Measurements from ENCODE around the gene OR6J1.

The OR6J1 gene

GRCh38 chr14:22613106-22613695 is 31.0 kb downstream of the OR6J1 start:
- H3K9me3 ChIP-seq (ENCODE audit: control insufficient read depth in 2 of 2, low read length in 2 of 2): no peaks in the 10 kb centered on the region
- H3K36me3 ChIP-seq (ENCODE audit: control insufficient read depth in 2 of 2, insufficient read depth in 2 of 2, low read length in 2 of 2): peaks cover 26 to 30% of the 10 kb centered on the region in 2 donors
- H3K9ac ChIP-seq (ENCODE audit: low read depth in 1 of 2, low read length in 2 of 2): no peak overlapping the region
- H3K4me1 ChIP-seq (ENCODE audit: control insufficient read depth in 2 of 2, insufficient read depth in 2 of 2, low read length in 2 of 2): no peaks in the 10 kb centered on the region
- no peak overlapping the region for H3K27ac ChIP-seq (ENCODE audit: low read depth in 2 of 2, low read length in 2 of 2)
- H3K4me3 ChIP-seq (ENCODE audit: low read length in 2 of 2): no peak overlapping the region
- no peaks in the 10 kb centered on the region for H3K27me3 ChIP-seq (ENCODE audit: control insufficient read depth in 2 of 2, insufficient read depth in 2 of 2, low read length in 2 of 2)

GRCh38 chr14:22610931-22611330 is 33.2 kb downstream of the OR6J1 start:
- Histone ChIP-seq H3K36me3 (ENCODE audit: control insufficient read depth in 2 of 2, insufficient read depth in 2 of 2, low read length in 2 of 2) (peaks cover 49 to 50% of the 10 kb centered on the region in 2 donors), H3K9me3 (ENCODE audit: control insufficient read depth in 2 of 2, low read length in 2 of 2) (no peaks in the 10 kb centered on the region), H3K4me1 (ENCODE audit: control insufficient read depth in 2 of 2, insufficient read depth in 2 of 2, low read length in 2 of 2) (no peaks in the 10 kb centered on the region), H3K27ac (ENCODE audit: low read depth in 2 of 2, low read length in 2 of 2) (no peak overlapping the region), H3K27me3 (ENCODE audit: control insufficient read depth in 2 of 2, insufficient read depth in 2 of 2, low read length in 2 of 2) (no peaks in the 10 kb centered on the region), H3K9ac (ENCODE audit: low read depth in 1 of 2, low read length in 2 of 2) (no peak overlapping the region), H3K4me3 (ENCODE audit: low read length in 2 of 2) (no peak overlapping the region)

- no peaks in the 10 kb centered on the region for H3K4me1 ChIP-seq (ENCODE audit: control insufficient read depth in 2 of 2, insufficient read depth in 2 of 2, low read length in 2 of 2)
- H3K9me3 ChIP-seq (ENCODE audit: control insufficient read depth in 2 of 2, low read length in 2 of 2): no peaks in the 10 kb centered on the region
- no peak overlapping the region for H3K4me3 ChIP-seq (ENCODE audit: low read length in 2 of 2)
- H3K36me3 ChIP-seq (ENCODE audit: control insufficient read depth in 2 of 2, insufficient read depth in 2 of 2, low read length in 2 of 2): peaks cover 77% of the 10 kb centered on the region in 2 donors
- no peak overlapping the region for H3K9ac ChIP-seq (ENCODE audit: low read depth in 1 of 2, low read length in 2 of 2)
- H3K27me3 ChIP-seq (ENCODE audit: control insufficient read depth in 2 of 2, insufficient read depth in 2 of 2, low read length in 2 of 2): no peaks in the 10 kb centered on the region
- no peak overlapping the region for H3K27ac ChIP-seq (ENCODE audit: low read depth in 2 of 2, low read length in 2 of 2)
Measured at GRCh38 chr14:22607291-22607690, 36.9 kb downstream of the OR6J1 start.

- H3K9ac ChIP-seq (ENCODE audit: low read depth in 1 of 2, low read length in 2 of 2): no peak overlapping the region
- H3K9me3 ChIP-seq (ENCODE audit: control insufficient read depth in 2 of 2, low read length in 2 of 2): no peaks in the 10 kb centered on the region
- no peak overlapping the region for H3K27ac ChIP-seq (ENCODE audit: low read depth in 2 of 2, low read length in 2 of 2)
- no peaks in the 10 kb centered on the region for H3K27me3 ChIP-seq (ENCODE audit: control insufficient read depth in 2 of 2, insufficient read depth in 2 of 2, low read length in 2 of 2)
- H3K4me3 ChIP-seq (ENCODE audit: low read length in 2 of 2): no peak overlapping the region
- H3K36me3 ChIP-seq (ENCODE audit: control insufficient read depth in 2 of 2, insufficient read depth in 2 of 2, low read length in 2 of 2): peaks cover 79 to 81% of the 10 kb centered on the region in 2 donors
- no peaks in the 10 kb centered on the region for H3K4me1 ChIP-seq (ENCODE audit: control insufficient read depth in 2 of 2, insufficient read depth in 2 of 2, low read length in 2 of 2)
Measured at GRCh38 chr14:22606380-22606779, 37.8 kb downstream of the OR6J1 start.

GRCh38 chr14:22602862-22603261 is 41.3 kb downstream of the OR6J1 start:
- no peak overlapping the region for H3K4me3 ChIP-seq (ENCODE audit: low read length in 2 of 2)
- H3K36me3 ChIP-seq (ENCODE audit: control insufficient read depth in 2 of 2, insufficient read depth in 2 of 2, low read length in 2 of 2): peaks cover 57% of the 10 kb centered on the region in 2 donors
- H3K27ac ChIP-seq (ENCODE audit: low read depth in 2 of 2, low read length in 2 of 2): no peak overlapping the region
- no peak overlapping the region for H3K9ac ChIP-seq (ENCODE audit: low read depth in 1 of 2, low read length in 2 of 2)
- peaks cover 7 to 12% of the 10 kb centered on the region in 2 donors for H3K4me1 ChIP-seq (ENCODE audit: control insufficient read depth in 2 of 2, insufficient read depth in 2 of 2, low read length in 2 of 2)
- no peaks in the 10 kb centered on the region for H3K9me3 ChIP-seq (ENCODE audit: control insufficient read depth in 2 of 2, low read length in 2 of 2)
- H3K27me3 ChIP-seq (ENCODE audit: control insufficient read depth in 2 of 2, insufficient read depth in 2 of 2, low read length in 2 of 2): no peaks in the 10 kb centered on the region

- Histone ChIP-seq H3K4me1 (ENCODE audit: control insufficient read depth in 2 of 2, insufficient read depth in 2 of 2, low read length in 2 of 2) (peaks cover 7 to 14% of the 10 kb centered on the region in 2 donors), H3K9me3 (ENCODE audit: control insufficient read depth in 2 of 2, low read length in 2 of 2) (no peaks in the 10 kb centered on the region), H3K9ac (ENCODE audit: low read depth in 1 of 2, low read length in 2 of 2) (no peak overlapping the region), H3K36me3 (ENCODE audit: control insufficient read depth in 2 of 2, insufficient read depth in 2 of 2, low read length in 2 of 2) (peaks cover 49% of the 10 kb centered on the region in 2 donors), H3K27me3 (ENCODE audit: control insufficient read depth in 2 of 2, insufficient read depth in 2 of 2, low read length in 2 of 2) (no peaks in the 10 kb centered on the region), H3K4me3 (ENCODE audit: low read length in 2 of 2) (no peak overlapping the region), H3K27ac (ENCODE audit: low read depth in 2 of 2, low read length in 2 of 2) (no peak overlapping the region)
Measured at GRCh38 chr14:22601996-22602395, 42.2 kb downstream of the OR6J1 start.

GRCh38 chr14:22601456-22601855 is 42.7 kb downstream of the OR6J1 start:
- no peaks in the 10 kb centered on the region for H3K9me3 ChIP-seq (ENCODE audit: control insufficient read depth in 2 of 2, low read length in 2 of 2)
- H3K27me3 ChIP-seq (ENCODE audit: control insufficient read depth in 2 of 2, insufficient read depth in 2 of 2, low read length in 2 of 2): no peaks in the 10 kb centered on the region
- no peak overlapping the region for H3K4me3 ChIP-seq (ENCODE audit: low read length in 2 of 2)
- H3K27ac ChIP-seq (ENCODE audit: low read depth in 2 of 2, low read length in 2 of 2): no peak overlapping the region
- H3K9ac ChIP-seq (ENCODE audit: low read depth in 1 of 2, low read length in 2 of 2): no peak overlapping the region
- H3K4me1 ChIP-seq (ENCODE audit: control insufficient read depth in 2 of 2, insufficient read depth in 2 of 2, low read length in 2 of 2): peaks cover 7 to 14% of the 10 kb centered on the region in 2 donors
- H3K36me3 ChIP-seq (ENCODE audit: control insufficient read depth in 2 of 2, insufficient read depth in 2 of 2, low read length in 2 of 2): peaks cover 43 to 46% of the 10 kb centered on the region in 2 donors

GRCh38 chr14:22600027-22600426 is 44.1 kb downstream of the OR6J1 start:
- Histone ChIP-seq H3K4me3 (ENCODE audit: low read length in 2 of 2) (no peak overlapping the region), H3K9ac (ENCODE audit: low read depth in 1 of 2, low read length in 2 of 2) (no peak overlapping the region), H3K27ac (ENCODE audit: low read depth in 2 of 2, low read length in 2 of 2) (no peak overlapping the region), H3K9me3 (ENCODE audit: control insufficient read depth in 2 of 2, low read length in 2 of 2) (no peaks in the 10 kb centered on the region), H3K36me3 (ENCODE audit: control insufficient read depth in 2 of 2, insufficient read depth in 2 of 2, low read length in 2 of 2) (peaks cover 31% of the 10 kb centered on the region in 2 donors), H3K27me3 (ENCODE audit: control insufficient read depth in 2 of 2, insufficient read depth in 2 of 2, low read length in 2 of 2) (no peaks in the 10 kb centered on the region), H3K4me1 (ENCODE audit: control insufficient read depth in 2 of 2, insufficient read depth in 2 of 2, low read length in 2 of 2) (peaks cover 7 to 14% of the 10 kb centered on the region in 2 donors)

GRCh38 chr14:22599349-22599748 is 44.8 kb downstream of the OR6J1 start:
- Histone ChIP-seq H3K27me3 (ENCODE audit: control insufficient read depth in 2 of 2, insufficient read depth in 2 of 2, low read length in 2 of 2) (no peaks in the 10 kb centered on the region), H3K9me3 (ENCODE audit: control insufficient read depth in 2 of 2, low read length in 2 of 2) (no peaks in the 10 kb centered on the region), H3K4me3 (ENCODE audit: low read length in 2 of 2) (peak overlapping the region; percentile 76 to 80), H3K4me1 (ENCODE audit: control insufficient read depth in 2 of 2, insufficient read depth in 2 of 2, low read length in 2 of 2) (peaks cover 9 to 15% of the 10 kb centered on the region in 2 donors), H3K9ac (ENCODE audit: low read depth in 1 of 2, low read length in 2 of 2) (peak overlapping the region; percentile 71 to 86), H3K36me3 (ENCODE audit: control insufficient read depth in 2 of 2, insufficient read depth in 2 of 2, low read length in 2 of 2) (peaks cover 25 to 26% of the 10 kb centered on the region in 2 donors), H3K27ac (ENCODE audit: low read depth in 2 of 2, low read length in 2 of 2) (no peak overlapping the region)

- Histone ChIP-seq H3K9ac (ENCODE audit: low read depth in 1 of 2, low read length in 2 of 2) (peak overlapping the region; percentile 71 to 86), H3K4me1 (ENCODE audit: control insufficient read depth in 2 of 2, insufficient read depth in 2 of 2, low read length in 2 of 2) (peaks cover 12 to 18% of the 10 kb centered on the region in 2 donors), H3K36me3 (ENCODE audit: control insufficient read depth in 2 of 2, insufficient read depth in 2 of 2, low read length in 2 of 2) (peaks cover 25% of the 10 kb centered on the region in 2 donors), H3K27me3 (ENCODE audit: control insufficient read depth in 2 of 2, insufficient read depth in 2 of 2, low read length in 2 of 2) (no peaks in the 10 kb centered on the region), H3K4me3 (ENCODE audit: low read length in 2 of 2) (peak overlapping the region; percentile 76 to 80), H3K9me3 (ENCODE audit: control insufficient read depth in 2 of 2, low read length in 2 of 2) (no peaks in the 10 kb centered on the region), H3K27ac (ENCODE audit: low read depth in 2 of 2, low read length in 2 of 2) (peak overlapping the region; percentile 80 to 85)
Measured at GRCh38 chr14:22598896-22599244, 45.3 kb downstream of the OR6J1 start.

Data from mucosa of rectum (tissue), 2 donors.